Erythroblast (primary cell): ENCODE results near the gene ZNF763.
"Not testable (repeated sequence)": the region's sequence is repeated elsewhere in the genome, so short reads cannot be mapped to it uniquely, and the experiment has no call there.

ENCODE experiments used
- DNase-seq, 2 experiments: peaks; one replicate each; lab custom pipeline; 2025; lab: John Stamatoyannopoulos, UW
- GATA1 ChIP-seq: IDR thresholded peaks from 2 replicates; pipeline ENCODE4 v1.6.1; 2011; ENCODE audit warnings: low read depth, mild to moderate bottlenecking, control low read depth, low read length, moderate library complexity
- POLR2A ChIP-seq: IDR thresholded peaks from 2 replicates; pipeline ENCODE4 v1.6.1; 2011; ENCODE audit warnings: mild to moderate bottlenecking, low read length

Gene ZNF763

DNA sequence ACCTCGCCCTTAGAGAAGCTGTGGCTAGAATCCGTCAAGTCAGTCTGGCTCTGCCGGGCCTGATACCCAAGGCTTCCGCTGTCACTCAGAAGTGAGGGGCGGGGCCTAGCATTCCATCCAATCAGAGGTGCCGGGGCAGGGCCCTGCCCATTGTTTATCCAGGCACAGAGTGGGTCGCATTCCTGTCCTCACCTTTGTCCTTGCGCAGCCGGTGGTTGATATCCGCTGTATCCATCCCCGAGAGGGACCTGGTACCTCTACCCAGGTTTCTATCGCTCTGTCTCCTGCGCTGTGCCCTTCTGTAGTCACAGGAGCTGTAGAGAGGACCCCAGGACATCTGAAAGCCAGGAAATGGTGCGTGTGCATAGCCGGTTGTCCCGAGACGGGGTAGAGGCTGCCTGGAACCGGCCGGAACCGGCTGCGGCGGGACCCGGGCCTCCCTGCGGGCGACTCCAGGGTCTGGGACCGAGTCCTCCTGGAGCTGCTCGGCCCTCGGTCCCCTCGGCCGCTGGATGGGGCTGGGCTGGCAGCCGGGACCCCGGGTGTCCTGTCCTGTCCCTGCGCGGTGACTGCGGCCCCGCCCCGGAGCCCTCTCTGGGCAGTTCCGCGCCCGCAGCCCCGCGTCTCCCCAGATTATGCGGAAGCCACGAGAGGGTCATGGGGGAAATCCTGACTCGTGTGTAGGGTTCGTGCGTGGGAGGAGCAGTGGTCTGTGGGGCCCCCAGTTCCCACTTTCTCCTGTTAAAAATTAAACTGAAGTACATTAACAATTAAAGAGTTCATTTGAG, at the start of gene ZNF763:
Gene ZNF763, plus strand, starts transcription at position 183 of the 788 bp plus-strand sequence. Its CDS starts 169 bp downstream, at position 352.
- TF ChIP-seq POLR2A (peak; percentile 83), GATA1 (no peak)
- peak; percentile 91 to 93 for DNase-seq

DNA sequence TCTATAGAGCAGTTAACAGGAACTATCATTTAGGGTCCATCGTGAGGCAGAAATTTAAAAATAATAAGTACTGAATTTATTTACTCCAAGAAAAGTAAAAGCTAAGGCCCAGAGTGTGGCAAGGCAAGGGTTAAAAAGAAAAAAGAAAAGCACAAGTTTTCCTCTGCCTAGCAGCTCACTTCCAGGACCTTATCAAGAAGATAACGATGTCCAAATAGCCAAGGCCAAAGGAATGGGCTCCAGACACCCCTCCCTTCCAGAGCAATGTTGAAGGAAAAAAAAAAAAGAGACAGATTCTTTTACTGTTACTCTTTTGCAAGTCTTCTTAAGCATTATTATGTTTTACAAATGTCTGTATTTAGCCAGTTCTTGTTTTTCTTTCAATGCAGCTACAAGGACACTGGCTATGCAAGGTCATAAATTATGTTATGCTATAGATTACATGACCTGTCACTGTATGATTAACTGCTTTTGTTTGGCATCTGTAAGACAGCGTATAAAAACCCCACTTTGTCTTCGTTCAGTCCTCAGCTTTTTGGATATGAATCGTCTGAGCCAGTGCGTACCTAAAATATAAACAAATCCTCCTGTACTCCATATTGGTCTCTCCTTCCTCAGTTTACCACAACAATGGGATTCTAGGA, 42.9 kb upstream of the ZNF763 start:
- peak in 1 of 2 experiments; percentile 17 for DNase-seq
- no peak for TF ChIP-seq GATA1
- no peak for TF ChIP-seq POLR2A

DNA sequence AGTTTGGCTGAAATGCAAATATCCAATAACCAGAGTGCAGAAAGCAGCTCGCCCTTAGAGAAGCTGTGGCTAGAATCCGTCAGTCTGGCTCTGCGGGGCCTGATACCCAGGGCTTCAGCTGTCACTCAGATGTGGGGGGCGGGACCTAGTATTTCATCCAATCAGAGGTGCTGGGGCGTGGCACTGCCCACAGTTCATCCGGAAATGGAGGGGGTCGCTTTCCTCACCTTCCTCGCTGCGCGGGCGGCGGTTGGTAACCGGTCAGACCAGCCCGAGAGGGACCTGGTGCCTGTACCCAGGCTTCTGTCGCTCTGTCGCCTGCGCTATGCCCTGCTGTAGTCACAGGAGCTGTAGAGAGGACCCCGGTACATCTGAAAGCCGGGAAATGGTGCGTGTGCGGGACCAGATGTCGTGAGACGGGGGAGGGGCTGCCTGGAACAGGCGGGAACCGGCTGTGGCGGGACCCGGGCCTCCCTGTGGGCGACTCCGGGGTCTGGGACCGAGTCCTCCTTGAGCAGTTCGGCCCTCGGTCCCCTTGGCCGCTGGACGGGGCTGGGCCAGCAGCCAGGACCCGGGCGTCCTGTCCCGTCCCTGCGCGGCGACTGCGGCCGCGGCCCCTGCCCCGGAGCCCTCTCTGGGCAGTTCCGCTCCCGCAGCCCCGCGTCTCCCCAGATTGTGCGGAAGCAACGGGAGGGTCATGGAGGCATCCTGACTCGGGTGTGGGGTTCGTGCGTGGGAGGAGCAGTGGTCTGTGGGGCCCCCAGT, 39.8 kb upstream of the ZNF763 start, which contains the start of gene ZNF700:
Gene ZNF700, plus strand, starts transcription at position 222 of the 765 bp plus-strand sequence. Its CDS starts 104 bp downstream, at position 326.
- peak; percentile 94 to 95 for DNase-seq
- TF ChIP-seq POLR2A: peak; percentile 89
- no peak for TF ChIP-seq GATA1

DNA sequence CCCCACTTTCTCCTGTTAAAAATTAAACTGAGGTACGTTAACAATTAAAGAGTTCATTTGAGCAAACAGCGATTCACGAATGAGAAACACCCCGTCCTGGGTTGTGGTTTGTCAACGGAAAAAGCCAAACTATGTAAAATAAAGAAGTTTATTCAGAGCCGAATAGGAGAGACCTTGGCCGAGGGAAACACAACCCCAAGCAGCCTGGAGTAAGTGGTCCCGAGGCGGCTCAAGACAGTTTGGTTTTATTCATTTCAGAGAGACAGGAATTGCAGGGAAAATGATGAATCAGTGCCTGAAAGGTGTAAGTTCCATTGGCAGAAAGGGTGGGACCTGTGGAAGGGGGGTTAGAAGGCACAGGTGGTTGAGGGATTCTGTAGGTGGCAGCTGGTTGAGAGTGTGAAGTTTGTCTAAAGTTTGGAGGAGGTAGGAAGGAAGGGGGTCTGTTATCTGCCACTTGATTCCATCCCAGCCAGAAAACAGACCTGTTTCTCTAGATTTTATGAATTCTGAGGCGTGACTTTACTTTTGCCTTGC, 39.1 kb upstream of the ZNF763 start:
- DNase-seq: peak in 1 of 2 experiments; percentile 15

DNA sequence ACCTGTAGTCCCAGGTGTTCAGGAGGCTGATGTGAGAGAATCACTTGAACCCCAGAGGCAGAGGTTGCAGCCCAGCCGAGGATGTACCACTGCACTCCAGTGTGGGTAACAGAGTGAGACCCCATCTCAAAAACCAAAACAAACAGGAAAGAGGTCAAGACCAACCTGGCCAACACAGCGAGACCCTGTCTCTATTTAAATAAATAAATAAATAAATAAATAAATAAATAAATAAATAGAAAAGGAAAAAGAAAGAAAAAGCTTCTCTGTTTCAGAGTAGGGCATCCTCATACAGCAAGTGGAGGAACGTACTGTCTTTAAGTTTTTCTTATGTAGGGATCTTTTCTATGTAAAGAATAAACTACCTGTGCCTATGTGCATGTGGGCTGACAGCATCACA, 37.6 kb upstream of the ZNF763 start:
- DNase-seq: no peak
- TF ChIP-seq GATA1 (no peak), POLR2A (no peak)

DNA sequence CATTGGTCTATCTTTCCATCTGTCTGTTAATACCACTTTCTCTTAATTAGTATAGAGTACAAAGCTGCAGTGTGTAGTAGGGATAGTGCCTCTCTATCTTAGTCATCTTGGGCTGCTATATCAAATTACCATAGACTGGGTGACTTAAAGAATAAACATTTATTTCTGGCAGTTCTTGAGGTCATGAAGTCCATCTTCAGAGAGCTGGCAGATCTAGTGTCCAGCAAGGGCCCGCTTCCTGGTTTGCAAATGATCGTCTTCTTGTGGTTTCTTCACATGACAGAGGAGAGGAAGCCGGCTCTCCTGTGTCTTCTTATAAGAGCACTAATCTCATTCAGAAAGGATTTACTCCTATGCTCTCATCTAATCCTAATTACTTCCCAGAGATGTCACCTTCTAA, 33.8 kb upstream of the ZNF763 start:
- DNase-seq: no peak
- no peak for TF ChIP-seq POLR2A
- no peak for TF ChIP-seq GATA1

DNA sequence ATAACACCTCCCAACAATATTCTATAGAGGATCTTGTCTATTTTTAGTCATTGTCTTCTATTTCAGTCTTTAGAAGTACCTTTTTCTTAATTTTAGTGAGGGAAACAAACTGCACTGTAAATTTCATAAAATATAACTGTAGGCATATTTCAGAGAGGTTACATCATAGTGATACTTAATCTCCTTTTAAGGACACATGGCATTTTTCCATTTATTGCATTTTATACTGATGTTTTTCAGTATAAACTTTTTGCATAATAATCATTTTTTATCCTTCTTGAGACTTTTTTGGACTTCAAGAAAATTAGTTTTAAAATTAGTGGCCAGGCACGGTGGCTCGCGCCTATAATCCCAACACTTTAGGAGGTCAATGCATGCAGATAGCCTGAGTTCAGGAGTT, 33.3 kb upstream of the ZNF763 start:
- DNase-seq: no peak
- no peak for TF ChIP-seq POLR2A
- no peak for TF ChIP-seq GATA1

DNA sequence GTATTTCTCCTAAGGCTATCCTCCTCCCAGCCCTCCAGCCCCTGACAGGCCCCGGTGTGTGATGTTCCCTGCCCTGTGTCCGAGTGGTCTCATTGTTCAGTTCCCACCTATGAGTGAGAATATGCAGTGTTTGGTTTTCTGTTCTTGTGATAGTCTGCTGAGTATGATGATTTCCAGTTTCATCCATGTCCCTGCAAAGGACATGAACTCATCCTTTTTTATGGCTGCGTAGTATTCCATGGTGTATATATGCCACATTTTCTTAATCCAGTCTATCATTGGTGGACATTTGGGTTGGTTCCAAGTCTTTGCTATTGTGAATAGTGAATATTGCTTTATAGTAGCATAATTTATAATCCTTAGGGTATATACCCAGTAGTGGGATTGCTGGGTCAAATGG, 29.0 kb upstream of the ZNF763 start:
- DNase-seq: not testable (repeated sequence)

DNA sequence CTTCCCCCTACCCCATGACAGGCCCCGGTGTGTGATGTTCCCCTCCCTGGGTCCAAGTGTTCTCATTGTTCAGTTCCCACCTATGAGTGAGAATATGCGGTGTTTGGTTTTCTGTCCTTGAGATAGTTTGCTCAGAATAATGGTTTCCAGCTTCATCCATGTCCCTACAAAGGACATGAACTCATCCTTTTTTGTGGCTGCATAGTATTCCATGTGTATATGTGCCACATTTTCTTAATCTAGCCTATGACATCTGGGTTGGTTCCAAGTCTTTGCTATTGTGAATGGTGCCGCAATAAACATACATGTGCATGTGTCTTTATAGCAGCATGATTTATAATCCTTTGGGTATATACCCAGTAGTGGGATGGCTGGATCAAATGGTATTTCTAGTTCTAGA, 26.5 kb upstream of the ZNF763 start:
- not testable (repeated sequence) for DNase-seq

DNA sequence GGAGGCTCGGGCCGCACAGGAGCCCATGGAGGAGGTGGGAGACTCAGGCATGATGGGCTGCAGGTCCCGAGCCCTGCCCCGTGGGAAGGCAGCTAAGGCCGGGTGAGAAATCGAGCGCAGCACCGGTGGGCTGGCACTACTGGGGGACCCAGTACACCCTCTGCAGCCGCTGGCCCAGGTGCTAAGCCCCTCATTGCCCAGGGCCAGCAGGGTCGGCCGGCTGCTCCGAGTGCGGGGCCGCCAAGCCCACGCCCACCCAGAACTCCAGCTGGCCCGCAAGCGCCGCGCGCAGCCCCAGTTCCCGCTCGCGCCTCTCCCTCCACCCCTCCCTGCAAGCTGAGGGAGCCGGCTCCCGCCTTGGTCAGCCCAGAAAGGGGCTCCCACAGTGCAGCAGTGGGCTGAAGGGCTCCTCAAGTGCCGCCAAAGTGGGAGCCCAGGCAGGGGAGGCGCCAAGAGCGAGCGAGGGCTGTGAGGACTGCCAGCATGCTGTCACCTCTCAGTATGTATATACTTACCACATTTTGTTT, 23.4 kb upstream of the ZNF763 start:
- not testable (repeated sequence) for DNase-seq

DNA sequence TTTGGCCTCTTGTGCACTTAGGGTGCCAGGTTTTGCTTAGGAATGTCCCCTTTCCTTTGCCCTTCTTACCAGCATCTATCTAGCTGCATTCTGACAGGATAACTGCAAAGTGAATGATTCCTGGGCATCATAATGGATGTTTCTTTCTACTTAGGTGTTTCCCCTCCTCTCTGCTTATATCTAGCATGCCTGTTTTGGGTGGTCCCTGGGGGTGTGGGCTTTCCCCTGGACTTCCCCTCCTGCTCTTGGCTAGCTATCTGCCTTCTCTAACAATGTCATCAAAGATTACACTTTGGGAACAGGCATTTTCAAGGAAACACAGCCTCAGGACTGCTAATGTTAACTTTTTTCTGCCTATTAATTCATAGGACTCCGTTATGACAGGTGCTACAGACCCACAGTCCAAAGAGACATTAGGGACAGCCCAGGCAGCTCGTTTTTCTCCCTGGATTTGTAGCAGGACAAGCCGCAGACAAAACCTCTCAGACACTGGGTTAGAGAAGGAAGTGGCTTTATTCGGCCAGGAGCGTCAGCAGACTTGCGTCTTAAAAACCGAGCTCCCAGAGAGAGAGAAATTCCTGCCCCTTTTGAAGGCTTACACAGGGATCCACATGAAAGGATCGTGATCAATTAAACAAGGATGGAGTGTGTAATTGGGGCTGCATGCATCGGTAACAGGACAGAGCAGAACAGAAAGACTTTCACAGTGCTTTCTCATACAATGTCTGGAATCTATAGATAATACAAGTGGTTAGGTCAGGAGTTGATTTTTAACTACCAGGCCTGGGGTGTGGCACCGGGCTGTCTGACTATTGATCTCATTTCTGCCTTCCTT, 22.6 kb upstream of the ZNF763 start:
- DNase-seq: peak in 1 of 2 experiments; percentile 33
- TF ChIP-seq POLR2A (no peak), GATA1 (no peak)

DNA sequence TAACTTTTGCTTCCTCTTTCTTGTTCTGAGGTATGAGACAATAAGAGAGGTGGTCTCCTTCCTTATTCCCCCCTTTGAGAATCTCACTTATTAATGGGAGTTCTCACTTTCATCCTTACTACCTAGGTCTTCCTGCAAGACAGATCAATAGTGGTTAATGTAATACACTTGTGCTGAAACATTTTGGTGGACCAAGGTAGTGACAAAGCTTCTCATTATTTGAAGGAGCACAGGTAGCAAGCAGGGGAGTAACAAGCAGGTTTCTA, 22.1 kb upstream of the ZNF763 start:
- TF ChIP-seq GATA1 (no peak), POLR2A (no peak)
- DNase-seq: peak; percentile 59 to 66

DNA sequence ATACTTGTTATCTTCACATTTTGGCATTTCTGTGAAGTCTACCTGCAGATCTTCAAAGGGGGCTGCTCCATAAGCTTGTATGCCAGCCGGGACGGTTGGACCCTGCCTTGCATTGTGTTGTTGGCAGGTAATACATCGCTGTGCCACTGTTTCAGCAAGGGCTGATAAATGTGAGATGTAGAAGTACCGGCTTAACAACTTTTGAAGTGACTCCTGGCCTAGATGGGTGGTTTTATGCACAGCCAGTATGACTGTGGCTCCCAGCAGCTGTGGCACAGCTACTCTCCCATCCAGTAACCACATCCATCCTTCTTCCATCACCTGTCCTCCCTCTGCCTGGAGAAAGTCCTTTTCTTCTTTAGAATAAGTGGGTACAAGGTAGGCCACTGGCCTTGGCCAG, 20.2 kb upstream of the ZNF763 start:
- DNase-seq: no peak

More for the DNA sequence above, 20.2 kb upstream of the ZNF763 start:
- TF ChIP-seq GATA1 (no peak), POLR2A (no peak)
